GM12873 (cell line): ENCODE data around the gene SIGLEC1.

ENCODE experiments used
- CTCF ChIP-seq: IDR thresholded peaks from 2 replicates; pipeline ENCODE4 v1.5.1; 2012; ENCODE audit warnings: low read depth, mild to moderate bottlenecking, moderate library complexity, low read length, control low read depth; ENCODE audit not compliant: insufficient read depth; ENCODE audit errors: missing control alignments

Gene SIGLEC1

GRCh38 chr20:3712279-3712873 lies at the start of gene SIGLEC1:
Gene SIGLEC1, minus strand, starts transcription at chr20:3712600. Its CDS starts 5,472 bp downstream, at chr20:3707128.
- no peak for TF ChIP-seq CTCF

DNA sequence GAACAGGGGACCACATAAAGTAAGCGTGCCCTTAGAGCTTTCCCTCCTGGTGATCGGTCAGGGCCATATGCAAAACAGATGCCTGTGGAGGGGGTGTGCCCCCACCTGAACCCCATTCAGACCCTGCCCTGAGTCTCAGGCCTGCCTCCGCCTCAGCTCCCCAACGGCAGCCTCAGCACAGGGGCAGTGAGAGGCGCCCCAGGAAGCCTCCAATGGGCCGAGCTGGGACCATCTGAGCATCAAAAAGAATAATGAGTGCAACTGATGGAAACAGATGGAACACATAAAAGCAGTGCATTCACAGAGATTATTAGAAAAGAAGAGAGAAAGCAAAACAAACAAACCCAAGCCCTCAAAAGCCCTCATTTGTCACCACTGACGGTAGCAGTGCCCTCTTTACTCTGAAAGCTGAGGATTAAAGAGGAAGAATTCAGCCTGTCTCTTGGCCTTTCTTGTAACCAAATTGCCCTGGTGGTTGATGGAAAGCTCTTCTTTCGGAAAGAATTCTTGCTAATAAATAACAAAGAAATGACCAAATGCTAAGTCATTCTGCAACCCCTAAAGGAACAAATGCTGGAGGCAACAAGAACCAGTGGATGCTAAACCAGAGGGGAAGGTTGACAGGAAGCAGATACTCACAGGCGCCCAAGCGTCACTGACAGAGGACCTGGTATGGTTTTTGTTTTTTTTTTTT lies 48.4 kb upstream of the SIGLEC1 start:
- TF ChIP-seq CTCF = no peak

DNA sequence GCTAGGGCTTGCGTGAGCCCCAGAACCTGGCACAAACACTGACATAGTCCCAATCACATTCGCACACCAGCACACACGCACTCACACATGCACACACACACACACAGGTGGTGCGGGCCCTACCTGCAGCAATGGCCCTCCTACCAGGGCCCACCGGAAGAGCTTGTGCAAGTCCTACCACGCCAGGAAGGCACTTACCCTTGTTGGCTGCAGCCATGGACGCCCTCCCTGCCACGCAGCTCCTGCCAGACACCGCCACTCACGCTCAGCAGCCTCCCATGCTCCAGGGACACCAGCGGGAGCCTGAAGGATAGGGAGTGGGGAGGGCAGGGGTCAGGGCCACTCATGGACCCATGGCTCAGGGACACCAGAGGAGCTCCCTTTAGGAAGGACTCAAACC lies 47.5 kb upstream of the SIGLEC1 start:
- no peak for TF ChIP-seq CTCF

- no peak for TF ChIP-seq CTCF
Observed at GRCh38 chr20:3759316-3759823, 47.0 kb upstream of the SIGLEC1 start.

DNA sequence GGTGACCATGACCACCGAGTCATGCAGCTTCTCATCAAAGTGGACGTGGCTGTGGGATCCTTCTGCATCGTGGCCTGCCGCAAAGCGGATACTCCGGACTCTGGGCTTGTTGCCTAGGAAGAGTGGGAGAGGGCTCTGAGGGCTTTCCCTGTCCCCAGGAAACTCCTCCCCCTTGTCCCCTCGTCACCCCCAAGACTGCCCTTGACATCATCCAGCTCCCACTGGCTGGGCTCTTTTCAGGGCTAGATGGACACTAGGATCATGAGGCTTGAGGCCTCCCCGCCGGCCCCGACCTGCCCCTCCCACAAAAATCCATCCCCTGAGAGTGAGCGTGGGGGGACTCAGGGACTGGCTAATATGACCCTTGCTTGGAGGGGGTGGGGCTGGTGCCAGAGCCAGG lies 46.2 kb upstream of the SIGLEC1 start:
- no peak for TF ChIP-seq CTCF

- TF ChIP-seq CTCF = no peak
Observed at GRCh38 chr20:3757268-3757667, 44.9 kb upstream of the SIGLEC1 start.

- no peak for TF ChIP-seq CTCF
Observed at GRCh38 chr20:3755814-3756480, 43.5 kb upstream of the SIGLEC1 start.
